Calu3 (cell line): ENCODE data around the gene SNX21. TPM values are rescaled to one million over a fixed set of nuclear protein-coding genes. Genes with fewer than 3 reads are reported as not detected.

Source experiments
- BruUV-seq: library from RNA; stranded (reverse); fragments of 400-500 nt; replicated peaks from 2 replicates; lab custom pipeline; 2021; lab: Mats Ljungman, UMichigan
- CTCF ChIA-PET: fragments of 300-600 bp; sonication (Branson Sonifier 250); formaldehyde crosslinking; loops from one replicate; lab custom pipeline; 2022; ENCODE audit warnings: antibody characterized with exemption; lab: Charles Lee
- DNase-seq: peaks from one replicate; pipeline ENCODE4 v3.0.0; 2022
- H3K27ac Mint-ChIP-seq: one replicate; pipeline ENCODE4 v1.8.0; 2022; ENCODE audit warnings: mixed read lengths; ENCODE audit not compliant: unreplicated experiment
- H3K27me3 Mint-ChIP-seq: one replicate; pipeline ENCODE4 v1.8.0; 2022; ENCODE audit warnings: mixed read lengths; ENCODE audit not compliant: unreplicated experiment
- H3K36me3 Mint-ChIP-seq: one replicate; pipeline ENCODE4 v1.8.0; 2022; ENCODE audit warnings: mild to moderate bottlenecking, moderate library complexity, mixed read lengths; ENCODE audit not compliant: insufficient read depth, unreplicated experiment
- H3K4me1 Mint-ChIP-seq: one replicate; pipeline ENCODE4 v1.8.0; 2022; ENCODE audit warnings: mild to moderate bottlenecking, low read depth, mixed read lengths; ENCODE audit not compliant: unreplicated experiment
- H3K4me3 Mint-ChIP-seq: one replicate; pipeline ENCODE4 v1.8.0; 2022; ENCODE audit warnings: mild to moderate bottlenecking, low read depth, moderate library complexity, mixed read lengths; ENCODE audit not compliant: unreplicated experiment
- H3K9me3 Mint-ChIP-seq: one replicate; pipeline ENCODE4 v1.8.0; 2022; ENCODE audit warnings: low read depth, mixed read lengths; ENCODE audit not compliant: unreplicated experiment
- intact Hi-C: fragments of 100-400 bp; cut with micrococcal nuclease; formaldehyde crosslinking; loops from one replicate; pipeline ENCODE4 v1.10.0; 2022; ENCODE audit not compliant: unreplicated experiment
- total RNA-seq: library from RNA; stranded (reverse); gene quantifications from 2 replicates; pipeline ENCODE4 v1.2.3, GENCODE V29; 2022
- TF ChIP-seq, protein P1 (sequence below): fragments of 200-600 bp; IDR thresholded peaks from one replicate; pipeline ENCODE4 v1.8.0; 2022; ENCODE audit warnings: antibody characterized with exemption; ENCODE audit not compliant: unreplicated experiment

The SNX21 gene
- total RNA-seq, 1 experiment from 2014 or later: 8.7 TPM

GRCh38 chr20:45892049-45892825, 58.6 kb downstream of the SNX21 start:
- Mint-ChIP-seq H3K9me3 (no peaks in the 10 kb centered on the region), H3K27me3 (no peaks in the 10 kb centered on the region), H3K36me3 (peaks cover 38% of the 10 kb centered on the region), H3K4me1 (peaks cover 9% of the 10 kb centered on the region), H3K27ac (peak overlapping the region; percentile 95), H3K4me3 (peak overlapping the region; percentile 97)
- DNase-seq: peak; percentile 43
- no TSS peak for BruUV-seq
- TF ChIP-seq, protein P1, sequence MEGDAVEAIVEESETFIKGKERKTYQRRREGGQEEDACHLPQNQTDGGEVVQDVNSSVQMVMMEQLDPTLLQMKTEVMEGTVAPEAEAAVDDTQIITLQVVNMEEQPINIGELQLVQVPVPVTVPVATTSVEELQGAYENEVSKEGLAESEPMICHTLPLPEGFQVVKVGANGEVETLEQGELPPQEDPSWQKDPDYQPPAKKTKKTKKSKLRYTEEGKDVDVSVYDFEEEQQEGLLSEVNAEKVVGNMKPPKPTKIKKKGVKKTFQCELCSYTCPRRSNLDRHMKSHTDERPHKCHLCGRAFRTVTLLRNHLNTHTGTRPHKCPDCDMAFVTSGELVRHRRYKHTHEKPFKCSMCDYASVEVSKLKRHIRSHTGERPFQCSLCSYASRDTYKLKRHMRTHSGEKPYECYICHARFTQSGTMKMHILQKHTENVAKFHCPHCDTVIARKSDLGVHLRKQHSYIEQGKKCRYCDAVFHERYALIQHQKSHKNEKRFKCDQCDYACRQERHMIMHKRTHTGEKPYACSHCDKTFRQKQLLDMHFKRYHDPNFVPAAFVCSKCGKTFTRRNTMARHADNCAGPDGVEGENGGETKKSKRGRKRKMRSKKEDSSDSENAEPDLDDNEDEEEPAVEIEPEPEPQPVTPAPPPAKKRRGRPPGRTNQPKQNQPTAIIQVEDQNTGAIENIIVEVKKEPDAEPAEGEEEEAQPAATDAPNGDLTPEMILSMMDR: no peak
- CTCF ChIA-PET: interaction anchor here (0.5 to 1.4 kb wide), 5 partner anchors 12 to 500 kb away, joined by 3 to 4 read pairs (median 3); partner anchors contain the start of gene ZSWIM1
- intact Hi-C loops: no loop called here

Other genes with a start within 250 kb of the SNX21 start
- gene WFDC10A, start 204.1 kb upstream of the SNX21 start, total RNA-seq: not detected in 2 replicates
- gene WFDC9, start 202.5 kb upstream of the SNX21 start, total RNA-seq: not detected in 2 replicates
- not detected in 2 replicates for gene WFDC11, start 163.6 kb upstream of the SNX21 start, total RNA-seq
- gene WFDC13, start 131.8 kb upstream of the SNX21 start, total RNA-seq: not detected in 2 replicates
- gene WFDC10B, start 128.8 kb upstream of the SNX21 start, total RNA-seq: not detected in 2 replicates
- gene SPINT4, start 111.5 kb upstream of the SNX21 start, total RNA-seq: not detected in 2 replicates
- gene WFDC3, start 41.9 kb upstream of the SNX21 start, total RNA-seq: 0.71 and 1.0 TPM in 2 replicates
- 51.2 and 55.2 TPM in 2 replicates for gene DNTTIP1, start 41.8 kb upstream of the SNX21 start, total RNA-seq
- 189 and 210 TPM in 2 replicates for gene UBE2C, start 21.2 kb upstream of the SNX21 start, total RNA-seq
- not detected in 2 replicates for gene TNNC2, start 6.5 kb upstream of the SNX21 start, total RNA-seq
- gene ACOT8, start 23.6 kb downstream of the SNX21 start, total RNA-seq: 37.9 and 39.9 TPM in 2 replicates
- 5.2 and 6.1 TPM in 2 replicates for gene ZSWIM3, start 23.8 kb downstream of the SNX21 start, total RNA-seq
- gene ZSWIM1, start 47.4 kb downstream of the SNX21 start, total RNA-seq: 20.2 and 20.5 TPM in 2 replicates
- gene SPATA25, start 53.8 kb downstream of the SNX21 start, total RNA-seq: 3.8 and 5.8 TPM in 2 replicates
- gene NEURL2, start 57.4 kb downstream of the SNX21 start, total RNA-seq: 6.8 and 8.3 TPM in 2 replicates
- 164 and 201 TPM in 2 replicates for gene CTSA, start 57.5 kb downstream of the SNX21 start, total RNA-seq
- gene PLTP, start 78.4 kb downstream of the SNX21 start, total RNA-seq: 1.4 and 1.6 TPM in 2 replicates
- gene PCIF1, start 100.9 kb downstream of the SNX21 start, total RNA-seq: 38.1 and 39.8 TPM in 2 replicates
- gene ZNF335, start 138.4 kb downstream of the SNX21 start, total RNA-seq: 26.4 and 31.9 TPM in 2 replicates
- gene MMP9, start 175.1 kb downstream of the SNX21 start, total RNA-seq: not detected in 2 replicates
- gene SLC12A5, start 195.4 kb downstream of the SNX21 start, total RNA-seq: 2.1 and 2.2 TPM in 2 replicates